ENCODE results near the gene RSPH9.

RSPH9 gene

DNA sequence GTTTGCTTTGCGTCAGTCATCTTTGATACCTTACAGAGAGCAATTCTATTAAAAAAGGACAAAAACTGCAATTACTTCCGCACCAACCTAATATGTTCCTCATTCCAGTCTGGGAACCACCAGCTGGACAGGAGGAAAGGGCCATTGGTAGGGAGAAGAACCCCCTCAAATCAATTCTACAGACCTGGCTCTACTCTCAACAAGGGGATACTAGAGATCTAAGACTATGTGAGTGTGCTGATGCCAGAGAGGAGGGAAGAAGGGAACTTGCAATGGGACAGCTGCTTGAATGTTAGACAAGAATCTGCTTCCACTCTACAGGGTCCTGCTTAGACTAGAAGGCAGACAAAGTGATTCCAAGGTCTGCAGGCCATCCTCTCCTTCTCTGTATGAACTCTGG is 29.5 kb downstream of the RSPH9 start:
- in situ Hi-C loops (cut with HindIII; ENCODE audit: low pct_unique_long_range_greater_than_20kb, low sequenced_read_pairs), result no loop called here
- TF ChIP-seq JUND (IDR thresholded peaks at IDR 0.05; ENCODE audit: low read depth), result no peak

DNA sequence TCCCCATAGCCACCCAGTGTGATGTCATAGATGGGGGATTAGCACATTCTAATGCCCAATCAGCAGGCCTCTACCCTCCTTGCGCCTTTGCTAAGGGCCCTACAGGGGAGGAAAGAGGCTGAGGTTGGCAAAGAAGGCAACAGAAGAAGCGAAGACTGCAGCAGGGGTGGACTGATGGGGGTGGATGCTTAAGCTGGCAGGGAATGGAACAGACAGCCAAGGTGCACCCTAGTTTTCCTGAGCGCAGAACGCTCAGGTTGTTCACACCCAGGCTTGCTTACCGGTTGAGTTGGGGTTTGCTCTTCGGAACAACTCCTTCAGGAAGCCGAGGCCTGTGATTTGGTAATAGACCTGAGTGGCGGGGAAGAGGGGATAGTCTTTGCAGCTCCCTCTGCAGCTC is 30.1 kb downstream of the RSPH9 start:
- TF ChIP-seq JUND (IDR thresholded peaks at IDR 0.05; ENCODE audit: low read depth), result no peak
- no peak for DNase-seq (ENCODE audit: low read depth in 1 of 2, low spot score in 1 of 2)
- in situ Hi-C loops (cut with HindIII; ENCODE audit: low pct_unique_long_range_greater_than_20kb, low sequenced_read_pairs), result no loop called here

More for the DNA sequence above, 29.5 kb downstream of the RSPH9 start:
- DNase-seq (ENCODE audit: low read depth in 1 of 2, low spot score in 1 of 2), result no peak

DNA sequence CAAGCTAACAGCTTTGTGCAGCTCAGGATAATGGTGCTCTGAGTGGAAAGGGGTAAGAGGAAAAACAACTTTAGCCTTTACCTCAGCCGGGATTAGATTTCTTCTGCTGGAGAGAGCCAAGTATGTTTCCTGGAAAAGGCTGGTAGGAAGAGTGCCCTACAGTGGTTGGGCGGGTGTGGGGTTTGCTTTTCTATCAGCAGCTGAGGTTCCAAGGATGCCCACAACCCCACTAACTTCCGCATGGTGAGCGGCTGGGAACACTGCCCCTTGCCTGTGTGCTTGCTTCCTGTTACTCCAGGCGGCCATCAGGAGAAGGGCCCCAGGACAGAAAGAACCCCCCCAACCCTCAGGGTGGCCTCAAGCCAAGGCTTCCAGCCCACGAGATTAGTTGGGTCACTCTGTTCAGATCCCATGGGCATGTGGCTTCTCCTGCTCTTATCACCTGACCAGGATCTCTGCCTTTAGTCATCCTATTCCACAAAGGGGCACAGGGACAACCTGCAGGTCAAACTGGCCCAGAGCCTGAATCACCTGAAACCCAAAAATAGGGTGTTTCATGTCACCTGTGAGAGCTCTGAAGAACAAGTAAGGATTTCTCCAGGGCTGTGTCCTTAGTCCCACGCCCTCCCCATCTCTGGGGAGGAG is 32.2 kb downstream of the RSPH9 start:
- DNase-seq (ENCODE audit: low read depth in 1 of 2, low spot score in 1 of 2), result no peak
- in situ Hi-C loops (cut with HindIII; ENCODE audit: low pct_unique_long_range_greater_than_20kb, low sequenced_read_pairs), result no loop called here
- no peak for TF ChIP-seq JUND (IDR thresholded peaks at IDR 0.05; ENCODE audit: low read depth)

DNA sequence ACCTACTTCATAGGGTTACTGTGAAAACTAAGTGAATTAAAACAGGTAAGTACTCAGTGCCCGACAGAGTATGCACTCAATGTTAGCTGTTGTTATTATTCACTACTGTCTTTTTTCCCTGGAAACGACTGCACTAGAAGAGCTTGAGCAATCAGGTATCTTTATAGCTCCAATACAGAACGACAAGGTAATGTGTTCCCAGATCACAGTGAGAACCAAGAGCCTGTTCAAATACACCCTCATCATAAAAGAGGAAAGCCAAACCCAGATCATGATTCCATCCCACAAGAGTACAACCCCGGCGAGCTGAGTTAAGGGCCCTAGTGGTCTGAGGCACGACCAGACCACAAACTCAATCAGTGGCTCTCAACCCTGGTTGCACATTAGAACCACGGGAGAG is 32.9 kb downstream of the RSPH9 start:
- in situ Hi-C loops (cut with HindIII; ENCODE audit: low pct_unique_long_range_greater_than_20kb, low sequenced_read_pairs), result no loop called here

DNA sequence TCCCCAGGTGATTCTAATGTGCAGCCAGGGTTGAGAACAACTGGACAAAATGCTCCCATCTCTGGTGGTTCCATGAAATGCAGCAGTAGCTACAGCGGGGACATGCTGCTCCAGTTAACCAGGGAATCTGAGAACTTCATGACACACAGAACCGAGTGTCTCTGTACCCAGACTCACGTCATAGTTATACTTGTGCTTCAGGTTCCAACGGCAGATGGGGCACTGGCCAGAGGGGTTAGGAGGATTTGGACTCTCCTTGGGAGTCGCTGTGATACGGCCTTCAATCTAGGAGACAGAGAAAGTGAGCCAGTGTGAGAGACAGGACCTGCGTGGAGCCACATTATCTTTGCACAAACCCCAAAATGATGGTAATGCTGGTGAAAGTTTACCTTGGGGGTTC is 33.5 kb downstream of the RSPH9 start:
- no peak for TF ChIP-seq JUND (IDR thresholded peaks at IDR 0.05; ENCODE audit: low read depth)
- DNase-seq (ENCODE audit: low read depth in 1 of 2, low spot score in 1 of 2), result no peak
- in situ Hi-C loops (cut with HindIII; ENCODE audit: low pct_unique_long_range_greater_than_20kb, low sequenced_read_pairs), result no loop called here

More for the DNA sequence above, 32.9 kb downstream of the RSPH9 start:
- no peak for TF ChIP-seq JUND (IDR thresholded peaks at IDR 0.05; ENCODE audit: low read depth)
- DNase-seq (ENCODE audit: low read depth in 1 of 2, low spot score in 1 of 2), result no peak

DNA sequence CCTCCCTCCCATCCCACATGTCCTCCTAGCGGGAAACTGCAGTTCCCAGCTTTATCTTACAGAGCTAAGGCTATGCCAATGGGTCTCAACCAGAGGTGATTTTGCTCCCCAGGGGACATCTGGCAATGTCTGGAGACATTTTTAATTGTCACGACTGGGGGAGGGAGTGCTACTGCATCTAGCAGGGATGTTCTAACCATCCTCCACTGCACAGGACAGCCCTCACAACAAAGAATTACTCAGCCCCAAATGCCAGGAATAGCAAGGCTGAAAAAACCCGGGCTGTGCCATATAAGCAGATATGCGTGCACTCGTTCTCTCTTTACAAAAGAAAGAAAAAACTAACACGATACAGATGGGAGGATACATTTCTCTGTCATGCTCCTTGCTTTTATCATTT is 34.2 kb downstream of the RSPH9 start:
- no peak for TF ChIP-seq JUND (IDR thresholded peaks at IDR 0.05; ENCODE audit: low read depth)
- in situ Hi-C loops (cut with HindIII; ENCODE audit: low pct_unique_long_range_greater_than_20kb, low sequenced_read_pairs), result no loop called here

DNA sequence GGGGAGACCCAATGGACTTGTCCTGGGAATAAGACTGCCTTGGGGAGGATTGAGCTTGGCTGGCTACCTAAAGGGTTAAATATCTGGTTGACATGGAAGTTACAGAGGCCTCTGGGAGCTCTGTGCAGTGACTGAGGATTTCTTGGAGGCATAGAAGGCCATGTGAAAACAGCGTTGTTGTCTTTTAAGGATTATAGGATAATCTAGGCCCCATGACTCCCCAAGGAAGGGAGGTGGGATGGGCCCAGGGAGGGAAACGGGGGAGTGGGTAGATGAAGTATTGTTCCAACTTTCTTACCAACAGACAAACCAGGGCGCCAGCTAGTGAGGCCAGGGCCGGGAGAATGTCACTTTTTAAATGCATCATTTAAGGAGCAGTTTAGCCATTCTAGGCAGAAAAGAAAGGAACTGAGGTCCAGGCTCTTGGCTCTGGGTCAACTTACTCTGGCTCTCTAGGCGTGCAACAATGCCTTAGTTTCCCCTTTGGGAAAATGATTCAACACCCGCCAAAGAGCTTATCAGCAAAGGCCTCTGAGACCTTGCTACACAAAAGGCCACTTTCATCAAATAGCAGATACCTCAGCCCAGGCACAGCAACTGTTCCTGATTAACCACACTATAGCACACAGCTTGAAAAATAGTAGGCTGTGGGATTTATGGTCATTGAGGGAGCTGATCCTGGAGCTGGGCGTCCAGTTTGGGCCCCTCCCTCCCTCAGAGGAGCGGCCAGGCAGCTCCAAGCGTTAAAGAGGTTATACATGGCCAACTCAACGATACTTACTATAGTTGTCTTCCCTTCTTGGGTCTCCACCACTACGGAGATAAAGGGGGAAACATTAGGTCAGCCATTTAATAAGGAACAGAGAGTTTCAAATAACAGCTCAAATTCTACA is 35.7 kb downstream of the RSPH9 start:
- in situ Hi-C loops (cut with HindIII; ENCODE audit: low pct_unique_long_range_greater_than_20kb, low sequenced_read_pairs), result no loop called here

More for the DNA sequence above, 34.2 kb downstream of the RSPH9 start:
- no peak for DNase-seq (ENCODE audit: low read depth in 1 of 2, low spot score in 1 of 2)

DNA sequence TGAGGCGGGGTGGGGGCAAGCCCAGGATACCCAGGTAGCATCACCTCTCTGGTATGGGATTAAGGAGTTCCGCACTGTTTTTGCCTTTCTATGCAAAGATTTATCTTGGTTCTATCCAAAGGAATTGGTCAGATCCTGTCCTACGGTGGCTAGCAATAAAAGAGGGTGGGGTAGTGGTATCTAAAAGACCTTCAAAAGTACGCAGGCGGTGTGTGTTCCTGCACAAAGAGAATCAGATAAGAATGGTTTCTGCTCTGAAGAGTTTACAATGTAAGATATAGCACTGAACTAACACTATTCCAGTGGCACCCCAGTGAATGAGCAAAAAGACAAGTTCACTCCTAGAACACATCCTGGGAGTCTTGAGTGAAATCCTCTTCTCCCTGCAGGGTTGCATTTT is 36.5 kb downstream of the RSPH9 start:
- DNase-seq (ENCODE audit: low read depth in 1 of 2, low spot score in 1 of 2), result no peak
- in situ Hi-C loops (cut with HindIII; ENCODE audit: low pct_unique_long_range_greater_than_20kb, low sequenced_read_pairs), result no loop called here
- no peak for TF ChIP-seq JUND (IDR thresholded peaks at IDR 0.05; ENCODE audit: low read depth)

More for the DNA sequence above, 35.7 kb downstream of the RSPH9 start:
- no peak for DNase-seq (ENCODE audit: low read depth in 1 of 2, low spot score in 1 of 2)
- no peak for TF ChIP-seq JUND (IDR thresholded peaks at IDR 0.05; ENCODE audit: low read depth)

DNA sequence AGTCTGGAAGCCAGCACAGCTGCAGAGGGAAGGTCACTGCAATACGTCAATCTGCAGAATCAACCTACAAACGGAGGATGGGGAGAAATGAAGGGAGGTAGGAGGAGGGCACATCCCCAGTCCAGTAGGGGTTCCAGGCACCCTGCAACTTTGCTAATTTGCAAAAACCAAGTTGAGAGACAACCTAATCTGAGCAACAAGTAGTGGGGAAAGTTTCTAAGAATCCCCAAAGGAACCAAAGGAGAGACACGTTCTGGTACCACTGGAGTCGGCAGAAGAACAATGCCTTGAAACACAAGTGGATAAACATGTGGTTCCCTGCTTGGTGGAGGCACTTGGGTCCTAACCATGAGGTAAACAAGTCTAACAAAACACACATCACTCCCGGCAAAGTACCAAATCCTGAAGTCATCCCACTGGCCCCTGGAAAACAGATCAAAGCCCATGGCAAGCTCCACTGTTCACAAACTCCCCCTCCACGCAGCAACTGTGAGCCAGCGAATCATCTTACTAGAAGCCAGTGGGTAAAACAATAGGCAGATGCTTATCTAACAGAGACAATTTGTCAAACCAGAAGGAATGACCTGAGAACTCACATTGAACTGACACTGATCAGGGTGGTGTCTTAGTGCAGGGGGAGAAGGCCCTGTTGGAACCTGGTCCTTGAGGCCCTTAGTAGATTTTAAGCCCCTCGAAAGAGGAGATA is 38.0 kb downstream of the RSPH9 start:
- DNase-seq (ENCODE audit: low read depth in 1 of 2, low spot score in 1 of 2), result no peak
- in situ Hi-C loops (cut with HindIII; ENCODE audit: low pct_unique_long_range_greater_than_20kb, low sequenced_read_pairs), result no loop called here
- TF ChIP-seq JUND (IDR thresholded peaks at IDR 0.05; ENCODE audit: low read depth), result no peak

DNA sequence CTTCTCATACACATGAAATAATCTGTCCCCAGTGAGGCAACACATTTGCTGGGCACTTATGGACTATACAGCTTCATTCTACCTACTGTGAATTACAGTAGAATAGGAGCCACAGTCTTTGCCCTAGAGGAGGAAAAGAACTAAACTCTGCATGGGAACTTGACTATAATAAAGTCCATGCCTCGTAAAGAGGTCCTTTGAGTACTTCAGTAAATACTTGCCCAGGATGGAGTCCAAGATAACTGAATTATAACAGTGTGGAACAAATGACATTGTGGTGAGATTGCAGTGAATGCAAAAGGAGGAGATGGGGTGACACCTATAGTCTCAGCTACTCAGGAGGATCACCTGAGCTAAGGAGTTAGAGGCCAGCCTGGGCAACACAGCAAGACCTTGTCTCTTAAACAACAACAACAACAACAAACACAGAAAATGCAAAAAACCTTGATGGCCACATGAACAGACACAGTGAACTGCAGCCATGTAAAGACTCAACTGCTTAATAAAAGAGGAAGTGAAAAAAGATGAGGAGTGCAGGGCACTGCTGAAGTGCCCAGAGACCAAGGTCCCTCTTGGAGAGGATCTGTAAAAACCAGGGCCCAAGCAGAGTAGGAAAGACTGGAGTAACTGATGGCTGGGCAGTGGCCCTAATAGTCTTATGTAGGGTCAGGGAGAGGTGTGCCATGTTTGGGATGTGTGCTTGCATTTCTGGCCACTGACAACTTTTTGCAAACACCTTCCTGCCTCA is 39.0 kb downstream of the RSPH9 start:
- DNase-seq (ENCODE audit: low read depth in 1 of 2, low spot score in 1 of 2), result no peak
- no peak for TF ChIP-seq JUND (IDR thresholded peaks at IDR 0.05; ENCODE audit: low read depth)
- in situ Hi-C loops (cut with HindIII; ENCODE audit: low pct_unique_long_range_greater_than_20kb, low sequenced_read_pairs), result no loop called here

DNA sequence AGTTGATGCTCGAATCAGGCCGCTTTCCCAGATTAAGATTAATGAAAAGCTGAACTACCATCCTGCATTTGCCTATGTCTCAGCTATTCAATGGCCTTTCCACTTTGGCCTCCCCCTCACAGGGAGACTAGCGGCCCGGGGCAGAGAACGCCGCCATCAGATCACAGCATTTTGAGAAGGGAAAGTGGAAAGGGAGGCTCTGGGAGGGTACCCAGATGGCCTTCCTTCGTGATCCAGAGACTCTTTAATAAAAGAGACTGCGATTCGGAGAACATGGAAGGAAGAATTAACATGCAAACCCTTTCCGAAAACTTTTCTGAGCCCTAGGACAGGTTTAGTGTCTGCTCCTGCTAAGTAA is 42.2 kb downstream of the RSPH9 start:
- no peak for TF ChIP-seq JUND (IDR thresholded peaks at IDR 0.05; ENCODE audit: low read depth)
- in situ Hi-C loops (cut with HindIII; ENCODE audit: low pct_unique_long_range_greater_than_20kb, low sequenced_read_pairs), result no loop called here
- no peak for DNase-seq (ENCODE audit: low read depth in 1 of 2, low spot score in 1 of 2)
